AG08396 (cell line): ENCODE measurements around the gene HAS3.

Experiments
- DNase-seq: peaks from one replicate; pipeline ENCODE4 v3.0.0; 2012; ENCODE audit warnings: low spot score, mixed read lengths

Gene HAS3

DNA sequence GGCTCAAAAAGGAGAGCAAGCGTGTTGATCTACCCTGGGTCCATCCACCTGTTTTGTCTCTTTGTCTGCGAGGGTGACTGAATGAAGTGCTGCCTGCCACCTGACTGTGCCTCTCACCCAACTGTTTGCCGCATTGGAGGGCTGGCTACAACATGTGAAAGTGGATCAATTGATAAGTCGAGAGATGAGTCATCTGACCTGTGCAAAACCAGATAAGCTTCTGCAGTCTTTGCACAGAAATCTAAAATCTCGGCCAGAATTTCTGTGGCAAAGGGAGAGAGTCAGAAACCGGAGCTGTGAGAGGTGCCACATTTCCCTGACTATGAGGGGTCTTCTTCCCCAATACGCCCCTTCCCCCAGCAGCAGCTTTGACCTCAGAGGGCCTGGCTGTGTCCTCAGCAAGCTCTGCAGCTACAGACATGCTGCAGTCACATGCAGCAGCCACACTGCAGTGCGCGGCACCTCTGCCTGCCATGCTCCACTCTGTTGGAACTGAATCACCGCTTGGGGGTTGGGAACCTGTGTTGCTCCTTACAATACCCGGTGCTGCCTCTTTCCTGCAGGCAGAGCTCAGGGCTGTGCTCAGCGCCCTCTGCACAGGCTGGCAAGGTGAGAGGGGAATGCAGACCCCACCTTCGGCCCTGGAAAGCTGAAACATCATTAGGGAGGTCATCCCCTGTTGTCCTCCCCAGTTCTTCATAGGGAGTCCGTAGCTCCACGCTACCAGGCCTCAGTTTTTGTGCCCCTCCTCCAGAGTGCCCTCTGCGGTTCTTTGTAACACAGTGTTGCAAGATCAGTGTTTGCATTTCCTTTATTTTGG, 16.2 kb upstream of the HAS3 start:
- DNase-seq: no peak

DNA sequence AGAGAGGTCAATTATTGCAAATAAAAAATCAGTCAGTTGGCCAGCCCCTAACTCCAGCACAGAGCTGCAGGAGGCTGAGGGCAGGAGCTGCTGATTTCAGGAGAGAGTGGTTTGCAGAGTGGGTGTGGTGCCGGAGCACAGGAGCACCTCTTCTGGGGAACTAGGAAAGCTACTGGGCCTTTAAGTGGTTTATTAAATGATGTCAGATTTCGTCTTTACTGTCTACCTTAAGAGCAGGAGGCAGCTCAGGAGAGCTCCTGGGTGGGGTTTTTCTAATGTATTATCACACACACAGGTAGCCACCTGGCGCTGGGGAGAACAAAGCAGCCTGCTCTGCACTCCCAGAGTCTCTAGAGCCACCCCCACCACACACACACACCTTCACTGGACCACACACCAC, 11.5 kb upstream of the HAS3 start:
- no peak for DNase-seq

DNA sequence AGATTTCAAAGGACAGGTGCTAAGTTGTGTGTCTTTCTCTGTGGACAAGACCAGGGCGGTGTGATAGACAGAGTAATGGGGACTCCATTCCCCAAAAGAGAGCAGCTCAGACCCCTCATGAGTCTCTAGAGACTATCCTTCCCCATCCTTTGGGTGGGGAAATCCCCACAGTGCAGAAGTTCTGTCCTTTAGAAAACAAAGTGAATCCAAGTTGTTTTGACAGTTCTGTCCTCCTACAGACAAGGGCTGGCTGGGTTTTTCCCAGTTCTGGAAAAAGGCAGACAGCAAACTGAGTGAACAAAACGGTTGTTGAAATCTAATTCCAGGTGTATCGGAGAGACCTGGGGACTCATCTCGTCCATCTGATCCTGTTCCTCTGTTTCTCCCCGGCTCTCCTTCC, 11.0 kb upstream of the HAS3 start:
- DNase-seq: no peak

DNA sequence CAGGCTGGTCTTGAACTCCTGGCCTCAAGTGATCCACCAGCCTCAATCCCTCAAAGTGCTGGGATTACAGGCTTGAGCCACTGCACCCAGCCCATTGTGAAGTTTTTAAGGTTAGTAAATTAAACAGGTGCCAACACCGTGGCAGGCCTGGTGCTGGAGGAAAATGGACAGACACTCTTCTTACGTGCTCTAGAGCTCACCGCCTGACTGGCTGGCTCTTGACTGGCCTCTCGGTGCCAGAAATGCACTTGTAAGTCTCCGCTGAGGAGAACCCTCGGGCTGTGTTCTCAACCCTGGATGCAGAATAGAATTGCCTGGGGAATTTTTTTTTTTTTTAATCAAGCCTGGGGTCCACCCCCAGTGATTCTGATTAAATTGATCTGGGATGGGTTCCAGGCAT, 10.3 kb upstream of the HAS3 start:
- no peak for DNase-seq

DNA sequence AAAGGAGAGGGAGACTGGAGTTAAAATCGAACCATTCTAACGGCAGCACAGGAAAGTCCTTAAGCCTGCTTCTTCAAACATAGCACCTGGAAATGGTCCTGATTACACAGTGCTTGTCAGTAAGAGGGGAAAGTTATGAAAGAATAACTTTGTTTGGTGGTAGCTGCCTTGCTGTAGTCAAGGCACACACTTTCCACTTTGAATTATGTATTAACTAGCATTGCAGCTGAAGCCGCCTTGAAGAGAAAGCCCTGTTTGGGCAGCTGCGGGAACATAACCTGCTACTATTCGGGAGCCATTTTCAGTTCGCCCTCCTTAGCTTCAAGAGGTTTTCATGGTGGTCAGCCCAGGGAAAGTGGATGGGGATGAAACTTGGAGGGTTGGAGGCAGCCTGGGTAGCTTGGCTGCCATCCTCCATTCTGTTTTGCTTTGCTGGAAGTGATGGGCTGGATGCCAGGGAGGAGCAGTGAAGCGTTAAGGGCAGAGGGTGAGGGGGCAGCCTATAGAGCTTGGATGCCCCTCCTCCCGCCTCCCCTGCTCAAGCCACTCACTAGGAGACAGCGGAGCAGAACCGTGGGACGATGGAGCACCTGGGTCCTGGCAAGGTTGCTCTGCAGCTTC, 5.3 kb upstream of the HAS3 start:
- DNase-seq: no peak

DNA sequence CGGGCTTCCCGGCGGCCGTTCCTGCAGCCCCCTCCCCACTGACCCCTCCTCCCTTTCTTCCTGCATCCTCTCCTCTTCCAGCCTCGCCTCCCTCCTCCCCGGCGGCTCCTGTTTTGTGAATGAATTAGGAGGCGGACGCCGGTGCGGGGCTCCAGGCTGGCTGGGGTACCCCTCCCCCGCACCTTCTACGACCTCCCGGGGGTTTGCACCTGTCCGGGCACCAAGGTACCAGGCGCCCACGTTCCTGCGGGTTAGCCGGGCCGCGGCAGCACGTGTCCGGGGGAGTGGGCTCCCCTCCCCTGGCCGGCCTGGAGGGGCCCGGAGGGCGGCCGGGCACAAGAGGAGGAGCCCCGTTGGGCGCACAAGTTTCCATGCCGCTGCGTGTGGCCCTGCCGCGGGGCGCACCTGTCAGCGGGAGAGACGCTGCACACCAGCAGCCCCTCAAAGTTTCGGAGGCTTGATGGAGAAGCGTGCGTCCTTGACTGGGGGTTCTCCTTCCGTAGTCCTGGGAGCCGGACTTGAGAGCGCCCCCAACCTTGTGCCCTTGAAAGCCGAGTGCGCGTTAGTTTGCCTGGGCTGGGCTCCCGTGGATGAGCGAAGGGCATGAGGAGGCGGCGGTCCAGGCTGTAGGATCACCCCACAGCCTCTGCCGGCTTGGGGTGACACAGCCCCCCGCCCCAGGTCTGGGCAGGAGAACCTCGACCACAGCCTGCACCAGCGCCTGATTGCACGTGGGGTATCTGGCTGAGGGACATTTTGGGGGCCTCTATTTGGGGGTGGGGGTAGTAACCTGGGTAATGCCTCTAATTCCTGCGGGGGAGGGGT, 1.2 kb downstream of the HAS3 start:
- peak; percentile 48 for DNase-seq

DNA sequence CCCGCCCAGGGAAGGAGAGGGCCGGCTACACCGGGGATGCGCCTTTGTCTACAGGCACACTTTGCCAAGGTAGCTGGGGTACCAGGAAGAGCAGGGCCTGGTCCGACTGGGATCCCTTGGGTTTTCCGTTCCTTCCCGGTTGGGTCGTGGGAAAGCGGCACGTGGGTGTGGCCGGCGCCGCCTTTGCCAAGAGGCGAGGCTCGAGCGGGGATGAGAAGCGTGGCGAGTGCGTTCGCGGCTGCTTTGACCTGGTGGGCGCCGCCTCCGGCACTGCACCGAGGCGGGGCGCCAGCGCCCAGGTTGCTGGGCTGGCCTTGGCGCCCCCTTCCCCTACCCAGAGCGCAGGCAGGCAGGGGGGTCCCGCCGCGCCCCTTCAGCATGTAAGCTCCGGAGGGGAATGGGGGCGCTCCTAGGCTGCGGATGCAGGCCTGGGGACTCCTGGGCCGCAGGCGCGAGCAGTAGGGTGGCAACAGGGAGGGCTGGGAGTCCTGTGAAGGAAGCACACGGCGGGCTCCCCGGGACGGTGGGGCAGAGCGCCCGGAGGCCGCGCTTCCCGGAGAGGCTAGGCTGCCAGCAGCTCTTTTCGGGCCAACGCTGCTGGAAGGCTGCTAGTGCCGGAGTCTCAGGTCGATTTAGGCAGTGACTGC, 2.0 kb downstream of the HAS3 start:
- DNase-seq: peak; percentile 65

DNA sequence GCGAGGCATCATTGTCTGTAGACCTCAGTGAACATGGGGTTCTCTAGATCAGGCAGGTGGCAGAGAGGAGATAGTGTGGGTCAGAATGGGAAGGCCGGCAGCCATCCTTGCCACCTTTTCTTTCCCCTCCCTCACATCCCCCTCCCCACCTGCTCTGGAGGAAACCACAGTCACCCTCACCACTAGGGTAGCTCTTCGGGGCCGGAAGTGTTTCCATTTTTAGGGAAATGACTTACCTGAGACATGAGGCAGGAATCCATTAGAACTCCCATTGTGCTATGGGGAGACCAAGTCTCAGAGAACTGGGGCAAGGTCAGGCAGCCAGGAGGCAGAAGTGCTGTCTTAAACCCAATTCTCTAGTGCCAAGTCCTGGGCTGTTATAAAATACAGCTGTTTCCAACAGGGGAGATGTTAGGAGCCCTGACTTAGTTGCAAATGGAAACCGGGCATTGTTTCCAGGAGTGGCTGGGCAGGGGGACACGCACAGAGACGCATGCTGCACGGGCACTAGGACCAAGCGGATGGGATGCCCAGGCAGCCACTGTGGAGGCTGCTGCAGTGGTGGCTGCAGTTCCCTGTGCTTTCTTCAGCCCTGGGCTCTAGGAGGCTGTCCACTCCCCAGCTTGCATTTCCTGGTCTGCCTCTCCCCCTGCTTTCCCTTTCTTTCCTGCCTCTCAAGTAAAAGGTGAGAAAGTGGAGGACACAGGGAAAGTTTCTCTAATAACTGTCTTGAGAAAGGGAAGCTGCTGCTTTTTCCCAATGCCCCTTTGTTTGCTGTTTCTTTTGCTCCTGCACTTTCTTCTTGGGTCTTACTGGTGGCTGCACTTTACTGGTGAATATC, 2.8 kb downstream of the HAS3 start:
- no peak for DNase-seq

DNA sequence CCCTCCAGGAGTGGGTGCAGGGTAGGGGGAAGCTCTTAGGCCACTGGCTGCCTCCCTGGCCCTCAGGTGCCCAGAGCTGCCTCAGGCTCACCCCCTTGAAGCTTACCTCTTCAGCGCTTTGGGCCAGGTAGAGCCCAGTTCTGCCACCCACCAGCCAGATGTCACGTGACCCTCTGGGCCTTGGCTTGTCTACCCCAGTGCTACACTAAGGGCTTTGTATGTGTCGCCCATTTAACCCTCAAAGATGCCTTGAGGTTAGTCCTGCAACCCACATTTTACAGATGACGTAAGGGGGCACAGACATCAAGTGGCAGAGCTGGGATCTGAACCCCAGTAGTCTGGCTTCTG, 3.4 kb downstream of the HAS3 start:
- DNase-seq: no peak

DNA sequence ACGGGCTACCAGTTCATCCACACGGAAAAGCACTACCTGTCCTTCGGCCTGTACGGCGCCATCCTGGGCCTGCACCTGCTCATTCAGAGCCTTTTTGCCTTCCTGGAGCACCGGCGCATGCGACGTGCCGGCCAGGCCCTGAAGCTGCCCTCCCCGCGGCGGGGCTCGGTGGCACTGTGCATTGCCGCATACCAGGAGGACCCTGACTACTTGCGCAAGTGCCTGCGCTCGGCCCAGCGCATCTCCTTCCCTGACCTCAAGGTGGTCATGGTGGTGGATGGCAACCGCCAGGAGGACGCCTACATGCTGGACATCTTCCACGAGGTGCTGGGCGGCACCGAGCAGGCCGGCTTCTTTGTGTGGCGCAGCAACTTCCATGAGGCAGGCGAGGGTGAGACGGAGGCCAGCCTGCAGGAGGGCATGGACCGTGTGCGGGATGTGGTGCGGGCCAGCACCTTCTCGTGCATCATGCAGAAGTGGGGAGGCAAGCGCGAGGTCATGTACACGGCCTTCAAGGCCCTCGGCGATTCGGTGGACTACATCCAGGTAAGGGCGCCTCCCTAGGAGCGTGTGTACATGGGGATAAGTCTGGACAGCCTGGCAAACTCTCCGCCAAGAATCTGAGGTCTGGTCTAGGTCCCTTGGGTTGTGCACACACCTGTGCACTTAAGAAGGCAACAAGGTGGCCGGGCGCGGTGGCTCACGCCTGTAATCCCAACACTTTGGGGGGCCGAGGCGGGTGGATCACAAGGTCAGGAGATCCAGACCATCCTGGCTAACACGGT, 4.2 kb downstream of the HAS3 start:
- DNase-seq: no peak

DNA sequence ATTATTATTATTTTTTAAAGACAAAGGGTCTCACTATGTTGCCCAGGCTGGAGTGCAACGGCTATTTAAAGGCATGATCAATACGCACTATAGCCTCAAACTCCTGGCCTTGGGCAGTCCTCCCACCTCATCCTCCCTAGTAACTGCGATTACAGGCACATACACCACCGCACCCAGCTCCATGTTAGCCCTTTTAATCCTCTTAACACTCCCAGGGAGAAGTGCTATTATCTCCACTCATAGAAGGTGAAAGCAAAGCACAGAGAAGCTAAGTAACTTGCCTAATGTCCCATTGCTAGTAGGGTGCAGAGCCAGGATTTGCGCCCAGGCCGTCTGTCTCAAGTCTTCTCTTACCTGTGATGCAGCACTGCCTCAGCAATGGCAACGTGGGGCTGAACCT, 5.0 kb downstream of the HAS3 start:
- no peak for DNase-seq

DNA sequence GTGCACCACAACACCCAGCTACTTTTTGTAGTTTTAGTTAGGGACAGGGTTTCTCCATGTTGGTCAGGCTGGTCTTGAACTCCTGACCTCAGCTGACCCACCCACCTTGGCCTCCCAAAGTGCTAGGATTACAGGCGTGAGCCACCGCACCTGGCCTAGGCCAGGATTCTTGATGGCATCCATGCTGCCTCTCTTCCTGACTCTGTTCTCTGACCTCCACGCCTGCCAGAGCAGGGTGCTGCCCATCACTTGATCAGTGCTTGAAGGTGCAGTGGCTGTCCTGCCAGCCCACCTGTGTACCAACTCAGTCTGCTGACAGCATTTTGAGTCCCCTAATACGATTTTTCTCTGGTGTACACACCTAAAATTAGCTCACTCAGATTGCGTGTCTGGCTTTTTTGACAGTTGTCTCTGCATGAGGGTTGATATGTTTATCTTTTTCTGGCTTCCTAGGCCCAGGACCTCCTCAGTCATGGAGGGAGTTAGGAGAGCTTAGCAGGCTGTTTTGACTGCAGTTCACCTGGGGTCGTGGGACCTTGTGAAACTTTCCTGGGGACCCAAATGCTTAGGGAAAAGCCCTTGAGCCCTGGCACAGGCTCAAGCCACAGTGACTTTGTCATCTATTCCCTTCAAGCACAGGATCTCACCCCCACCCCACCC, 5.9 kb downstream of the HAS3 start:
- no peak for DNase-seq

DNA sequence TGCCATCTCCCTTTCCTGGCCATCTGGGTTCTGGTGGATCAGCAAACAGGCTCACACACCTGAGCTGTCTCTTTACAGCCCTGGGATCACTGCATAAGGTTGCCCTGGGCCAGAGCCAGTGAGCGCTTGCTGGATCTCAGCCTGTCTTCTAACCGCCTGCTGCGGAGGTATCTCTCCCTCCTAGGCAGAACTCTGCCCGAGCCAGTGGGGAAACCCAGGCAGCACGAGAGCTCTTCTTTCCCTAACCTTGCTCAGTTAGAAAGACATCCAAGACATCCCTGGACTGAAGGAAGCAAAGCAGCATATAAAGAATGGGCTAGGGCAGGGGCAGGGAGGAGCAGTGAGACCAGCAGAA, 6.4 kb downstream of the HAS3 start:
- no peak for DNase-seq

DNA sequence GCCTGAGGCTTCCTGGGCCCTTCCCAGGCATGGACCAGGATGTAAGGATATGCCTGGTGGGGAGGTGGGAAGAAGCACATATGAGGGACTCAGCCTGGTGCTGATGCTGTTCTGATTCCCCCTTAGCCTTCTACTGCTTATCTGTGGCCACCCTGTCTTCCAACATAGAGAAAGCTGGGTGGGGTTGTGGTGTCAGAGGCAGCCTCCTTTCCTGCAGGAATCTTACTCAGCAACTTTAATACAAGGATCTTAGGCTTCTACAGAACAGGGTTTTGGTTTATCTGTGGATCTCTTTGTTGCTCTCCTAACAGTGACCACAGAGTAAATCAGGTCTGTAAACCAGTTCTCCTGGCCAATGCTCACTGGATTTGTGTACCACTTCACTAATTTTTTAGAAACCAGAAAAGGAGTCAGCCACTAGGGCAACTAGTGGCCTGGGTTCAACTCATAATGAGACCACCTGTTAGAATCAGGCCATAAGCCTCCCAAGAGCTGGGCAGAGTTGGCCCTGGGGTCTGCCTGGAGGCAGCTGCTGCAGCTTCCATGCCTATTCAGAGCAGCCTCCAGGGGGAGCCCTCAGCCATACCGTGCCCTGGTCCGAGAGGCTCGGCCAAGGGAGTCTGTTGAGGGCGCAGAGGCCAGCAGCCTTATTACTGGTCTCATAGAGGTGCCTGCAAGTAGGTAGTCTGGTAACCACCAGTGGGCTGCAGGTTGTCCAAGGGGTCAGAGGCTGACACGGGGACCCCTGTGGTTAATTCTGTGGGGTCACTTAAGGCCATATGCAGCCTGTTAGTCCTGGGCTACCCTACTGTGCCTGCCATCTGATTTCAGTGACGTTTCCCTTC, 7.1 kb downstream of the HAS3 start:
- peak; percentile 79 for DNase-seq

DNA sequence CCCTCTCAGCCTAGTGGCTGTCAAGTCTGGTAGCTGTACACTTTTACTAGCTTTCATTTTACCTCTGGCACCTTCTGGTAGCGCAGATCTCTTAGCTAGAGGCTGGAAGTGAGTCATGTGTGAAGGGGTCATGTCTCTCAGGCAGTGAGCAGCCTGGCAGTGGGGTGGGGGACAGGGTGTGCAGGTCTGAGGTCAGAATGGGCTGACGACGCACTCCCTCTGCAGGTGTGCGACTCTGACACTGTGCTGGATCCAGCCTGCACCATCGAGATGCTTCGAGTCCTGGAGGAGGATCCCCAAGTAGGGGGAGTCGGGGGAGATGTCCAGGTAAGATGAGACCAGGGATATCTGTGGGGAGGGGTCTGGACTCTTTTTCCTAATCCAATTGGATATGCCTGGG, 7.8 kb downstream of the HAS3 start:
- DNase-seq: no peak

DNA sequence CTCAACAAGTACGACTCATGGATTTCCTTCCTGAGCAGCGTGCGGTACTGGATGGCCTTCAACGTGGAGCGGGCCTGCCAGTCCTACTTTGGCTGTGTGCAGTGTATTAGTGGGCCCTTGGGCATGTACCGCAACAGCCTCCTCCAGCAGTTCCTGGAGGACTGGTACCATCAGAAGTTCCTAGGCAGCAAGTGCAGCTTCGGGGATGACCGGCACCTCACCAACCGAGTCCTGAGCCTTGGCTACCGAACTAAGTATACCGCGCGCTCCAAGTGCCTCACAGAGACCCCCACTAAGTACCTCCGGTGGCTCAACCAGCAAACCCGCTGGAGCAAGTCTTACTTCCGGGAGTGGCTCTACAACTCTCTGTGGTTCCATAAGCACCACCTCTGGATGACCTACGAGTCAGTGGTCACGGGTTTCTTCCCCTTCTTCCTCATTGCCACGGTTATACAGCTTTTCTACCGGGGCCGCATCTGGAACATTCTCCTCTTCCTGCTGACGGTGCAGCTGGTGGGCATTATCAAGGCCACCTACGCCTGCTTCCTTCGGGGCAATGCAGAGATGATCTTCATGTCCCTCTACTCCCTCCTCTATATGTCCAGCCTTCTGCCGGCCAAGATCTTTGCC, 9.0 kb downstream of the HAS3 start:
- no peak for DNase-seq

DNA sequence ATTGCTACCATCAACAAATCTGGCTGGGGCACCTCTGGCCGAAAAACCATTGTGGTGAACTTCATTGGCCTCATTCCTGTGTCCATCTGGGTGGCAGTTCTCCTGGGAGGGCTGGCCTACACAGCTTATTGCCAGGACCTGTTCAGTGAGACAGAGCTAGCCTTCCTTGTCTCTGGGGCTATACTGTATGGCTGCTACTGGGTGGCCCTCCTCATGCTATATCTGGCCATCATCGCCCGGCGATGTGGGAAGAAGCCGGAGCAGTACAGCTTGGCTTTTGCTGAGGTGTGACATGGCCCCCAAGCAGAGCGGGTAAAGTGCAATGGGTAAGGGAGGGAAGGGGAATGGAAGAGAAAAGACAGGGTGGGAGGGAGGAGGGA, 9.5 kb downstream of the HAS3 start:
- no peak for DNase-seq

DNA sequence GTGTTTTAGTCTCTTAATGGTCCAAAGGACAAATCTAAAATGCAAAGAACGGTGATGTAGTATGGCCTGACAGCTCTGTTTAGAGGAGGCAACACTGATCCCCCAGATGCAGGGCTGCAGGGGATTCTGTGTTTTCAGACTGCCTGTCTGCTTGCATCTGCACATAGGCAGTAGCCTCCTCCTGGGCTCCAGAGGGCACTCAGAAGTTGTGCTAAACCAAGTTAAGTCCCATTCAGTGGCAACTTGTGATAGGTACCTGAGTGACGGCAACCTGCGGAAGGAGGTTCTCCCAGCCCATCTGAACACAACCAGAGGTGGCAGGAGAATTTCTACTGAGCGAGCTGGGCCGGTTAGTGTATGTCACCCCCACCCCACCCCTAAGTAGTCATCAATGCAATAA, 9.9 kb downstream of the HAS3 start:
- no peak for DNase-seq

DNA sequence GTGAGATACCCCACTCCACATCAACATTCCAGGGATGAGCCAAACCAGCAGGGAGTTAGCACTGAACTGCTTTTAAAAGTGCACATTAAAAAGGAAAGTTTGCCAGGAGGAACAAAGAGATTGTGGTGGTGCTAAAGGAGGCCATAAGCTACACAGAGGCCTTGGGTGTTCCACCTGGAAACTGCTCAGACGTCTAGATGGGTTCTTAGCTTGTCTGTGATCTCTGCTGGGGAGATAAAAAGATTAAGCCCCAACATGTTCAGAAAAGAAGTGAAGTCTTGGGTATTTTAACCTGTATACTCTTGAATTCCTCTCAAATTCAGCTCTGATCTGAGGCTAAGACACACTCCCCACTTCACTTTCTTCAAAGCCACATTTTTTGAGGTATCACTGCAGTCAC, 10.4 kb downstream of the HAS3 start:
- no peak for DNase-seq
